Fibroblast of skin of abdomen (primary cell): Measurements from ENCODE around the gene KRTAP9-7.

ENCODE experiments used
- DNase-seq: peaks from one replicate; pipeline ENCODE4 v3.0.0-alpha.2; 2013

Gene KRTAP9-7

GRCh38 chr17:41322903-41323895, 47.7 kb downstream of the KRTAP9-7 start:
- no peak for DNase-seq

GRCh38 chr17:41324180-41325075, 48.9 kb downstream of the KRTAP9-7 start:
- DNase-seq: peak; percentile 9

- DNase-seq: no peak
These were observed 49.6 kb downstream of the KRTAP9-7 start for GRCh38 chr17:41325126-41325525.

- DNase-seq: no peak
These were observed 50.1 kb downstream of the KRTAP9-7 start for GRCh38 chr17:41325611-41326010.
